Aorta (tissue), 5 donors: ENCODE results near the gene C11orf98. TPM values are rescaled to one million over a fixed set of nuclear protein-coding genes. Genes with fewer than 3 reads are reported as not detected.
A peak's percentile ranks its signal among the peaks of the same experiment; 100 is the strongest.
"Not testable (repeated sequence)": the region's sequence is repeated elsewhere in the genome, so short reads cannot be mapped to it uniquely, and the experiment has no call there.

Source experiments
- ATAC-seq: fragments of 200-7000 bp; cut with Tn5 transposase; one replicate; pipeline ENCODE4 v1.9.1; 2022; ENCODE audit warnings: moderate library complexity; ENCODE audit not compliant: low FRiP score
- DNase-seq, 2 donors: peaks; one replicate each; pipeline ENCODE4 v3.0.0-alpha.2; 2020
- H3K27ac ChIP-seq, 2 donors: one replicate each; pipeline ENCODE4 v1.5.1; 2013; ENCODE audit warnings: low read length in 2 of 2, mild to moderate bottlenecking in 2 of 2, moderate library complexity in 2 of 2, control low read depth in 1 of 2, inconsistent platforms in 1 of 2, low read depth in 1 of 2
- H3K27me3 ChIP-seq, 2 donors: one replicate each; pipeline ENCODE4 v1.6.1; 2013; ENCODE audit warnings: control low read depth in 1 of 2, low read length in 1 of 2, mild to moderate bottlenecking in 1 of 2, moderate library complexity in 1 of 2; ENCODE audit not compliant: insufficient read depth in 2 of 2, control insufficient read depth in 1 of 2
- H3K36me3 ChIP-seq, 2 donors: one replicate each; pipeline ENCODE4 v1.6.1; 2013; ENCODE audit warnings: control low read depth in 1 of 2, low read length in 1 of 2, mild to moderate bottlenecking in 1 of 2; ENCODE audit not compliant: insufficient read depth in 2 of 2, control insufficient read depth in 1 of 2
- H3K4me1 ChIP-seq, 2 donors: one replicate each; pipeline ENCODE4 v1.6.1; 2013; ENCODE audit warnings: low read length in 2 of 2, control low read depth in 1 of 2, mild to moderate bottlenecking in 1 of 2, moderate library complexity in 1 of 2; ENCODE audit not compliant: insufficient read depth in 2 of 2, control insufficient read depth in 1 of 2
- H3K4me3 ChIP-seq, 2 donors: one replicate each; pipeline ENCODE4 v1.5.1; 2013; ENCODE audit warnings: low read length in 2 of 2, control low read depth in 1 of 2, mild to moderate bottlenecking in 1 of 2
- H3K9me3 ChIP-seq: one replicate; pipeline ENCODE4 v1.6.1; 2013; ENCODE audit warnings: mild to moderate bottlenecking, low read length; ENCODE audit not compliant: control insufficient read depth
- WGBS, 2 donors: extraction: QIAGEN DNeasy Blood & Tissue Kit; methylation state at CpG; one replicate each; pipeline ENCODE4 v1.1.7; 2013; 5-methylcytosine and 5-hydroxymethylcytosine counted together
- intact Hi-C, 2 donors: fragments of 100-400 bp; cut with DNase I; formaldehyde crosslinking; loops; one replicate each; pipeline versions ENCODE4 v1.14.2 to v1.15.0; 2022
- polyA plus RNA-seq, 2 donors: library from polyadenylated mRNA; stranded (reverse); fragments of 200-250 nt; gene quantifications; one replicate each; pipeline ENCODE4 v1.2.3, GENCODE V29; 2013
- total RNA-seq, 2 donors: library from RNA; stranded (reverse); fragmentation: NEBNext Ultra II Directional; extraction: Animal tissue kit (Norgen Biotek cat#: 25700); gene quantifications; one replicate each; pipeline ENCODE4 v1.2.1, GENCODE V29; 2021
- donor health status: healthy with polysubstance abuse.
- donor health status: Bipolar disorder and iron deficiency.
- donor health status: DM: no; HTN: no; CAD: no.
- donor health status: DM: no; HTN: no; CAD: no.
- donor health status: DM: yes; HTN: yes; CAD: no.

The C11orf98 gene
- total and polyA plus RNA-seq, 4 donors = 23.1 to 121 (median 53.5) TPM

GRCh38 chr11:62677714-62678113, 12.7 kb upstream of the C11orf98 start:
- DNase-seq (no peak), ATAC-seq (no peak)
- no peaks in the 10 kb centered on the region for H3K27me3 ChIP-seq
- intact Hi-C loops = no loop called here
- H3K4me1 ChIP-seq = no peaks in the 10 kb centered on the region
- H3K4me3 ChIP-seq = no peak overlapping the region
- peaks cover 0 to 3% of the 10 kb centered on the region in 2 donors for H3K36me3 ChIP-seq
- no peaks in the 10 kb centered on the region for H3K9me3 ChIP-seq
- no peak overlapping the region for H3K27ac ChIP-seq
- 82 to 85% methylated on average over 15 of the region's 15 CpGs for whole genome bisulfite sequencing, 2 donors

GRCh38 chr11:62677156-62677555, 12.1 kb upstream of the C11orf98 start:
- Histone ChIP-seq H3K4me3 (no peak overlapping the region), H3K4me1 (no peaks in the 10 kb centered on the region), H3K9me3 (no peaks in the 10 kb centered on the region), H3K27me3 (no peaks in the 10 kb centered on the region), H3K36me3 (peaks cover 0 to 3% of the 10 kb centered on the region in 2 donors), H3K27ac (no peak overlapping the region)
- DNase-seq (no peak), ATAC-seq (no peak)
- 76 to 81% methylated on average over 6 of the region's 6 CpGs for WGBS, 2 donors
- intact Hi-C loops = no loop called here

- intact Hi-C loops = no loop called here
- Histone ChIP-seq H3K9me3 (no peaks in the 10 kb centered on the region), H3K27ac (no peak overlapping the region), H3K4me1 (no peaks in the 10 kb centered on the region), H3K27me3 (no peaks in the 10 kb centered on the region), H3K4me3 (no peak overlapping the region), H3K36me3 (peaks cover 0 to 3% of the 10 kb centered on the region in 2 donors)
- no peak for ATAC-seq
- no peak for DNase-seq
- WGBS, 2 donors = 51 to 54% methylated on average over 6 of the region's 6 CpGs
Observed at GRCh38 chr11:62676698-62677097, 11.7 kb upstream of the C11orf98 start.

GRCh38 chr11:62675415-62675814, 10.4 kb upstream of the C11orf98 start:
- H3K4me1 ChIP-seq, H3K36me3 ChIP-seq, DNase-seq, intact Hi-C loops, ATAC-seq, H3K27me3 ChIP-seq, H3K27ac ChIP-seq, H3K9me3 ChIP-seq, H3K4me3 ChIP-seq: not testable (repeated sequence)
- WGBS, 2 donors = 91% methylated on average over 10 of the region's 10 CpGs

GRCh38 chr11:62673196-62673525, 8.2 kb upstream of the C11orf98 start:
- ATAC-seq = no peak
- Histone ChIP-seq H3K9me3 (no peaks in the 10 kb centered on the region), H3K4me1 (no peaks in the 10 kb centered on the region), H3K27me3 (no peaks in the 10 kb centered on the region), H3K27ac (no peak overlapping the region), H3K4me3 (no peak overlapping the region), H3K36me3 (peaks cover 0 to 3% of the 10 kb centered on the region in 2 donors)
- no peak for DNase-seq
- intact Hi-C loops = loop anchor here in 1 of 2 donors (5.0 kb wide), 1 partner anchor 34 kb away; the partner anchor contains the start of genes BSCL2 and GNG3
- 76 to 81% methylated on average over 2 of the region's 2 CpGs for WGBS, 2 donors

GRCh38 chr11:62671608-62672389, 6.8 kb upstream of the C11orf98 start, which contains the start of the genes LBHD1 and UQCC3:
LBHD1 (minus strand) TSS chr11:62672267; CDS start chr11:62670031, 2,236 bp downstream.
UQCC3 (plus strand) TSS chr11:62671673; CDS start chr11:62671746, 73 bp downstream.
- Histone ChIP-seq H3K27me3 (no peaks in the 10 kb centered on the region), H3K36me3 (peaks cover 0 to 3% of the 10 kb centered on the region in 2 donors), H3K9me3 (no peaks in the 10 kb centered on the region), H3K27ac (peak within 1 kb of the TSS; percentile 1 to 63), H3K4me1 (peaks cover 0 to under 1% of the 10 kb centered on the region in 2 donors), H3K4me3 (peak within 1 kb of the TSS; percentile 61 to 84)
- 0 to 1% methylated on average over 59 of the region's 59 CpGs for WGBS, 2 donors
- ATAC-seq (peak; percentile 92), DNase-seq (peak; percentile 82 to 89)
- intact Hi-C loops = loop anchor here in 1 of 2 donors (5.0 kb wide), 1 partner anchor 36 kb away; the partner anchor contains the start of genes BSCL2 and GNG3

GRCh38 chr11:62671236-62671607, 6.2 kb upstream of the C11orf98 start:
- intact Hi-C loops = loop anchor here in 1 of 2 donors (5.0 kb wide), 1 partner anchor 36 kb away; the partner anchor contains the start of genes BSCL2 and GNG3
- peak overlapping the region in 1 of 2 donors; percentile 28 for H3K27ac ChIP-seq
- no peaks in the 10 kb centered on the region for H3K27me3 ChIP-seq
- H3K4me3 ChIP-seq = peak overlapping the region; percentile 61 to 84
- H3K4me1 ChIP-seq = peaks cover 2 to 6% of the 10 kb centered on the region in 2 donors
- no peaks in the 10 kb centered on the region for H3K9me3 ChIP-seq
- 0% methylated on average over 17 of the region's 17 CpGs for WGBS, 2 donors
- DNase-seq (no peak), ATAC-seq (peak; percentile 45)
- H3K36me3 ChIP-seq = no peaks in the 10 kb centered on the region

GRCh38 chr11:62669420-62670161, 4.6 kb upstream of the C11orf98 start:
- ATAC-seq = no peak
- H3K36me3 ChIP-seq = no peaks in the 10 kb centered on the region
- intact Hi-C loops = loop anchor here in 1 of 2 donors (5.0 kb wide), 2 partner anchors 38 to 67 kb away; partner anchors contain the start of genes BSCL2, GNG3 and MTA2
- 78 to 80% methylated on average over 4 of the region's 4 CpGs for WGBS, 2 donors
- H3K4me1 ChIP-seq = peaks cover 2 to 8% of the 10 kb centered on the region in 2 donors
- DNase-seq = no peak
- no peak overlapping the region for H3K4me3 ChIP-seq
- H3K9me3 ChIP-seq = no peaks in the 10 kb centered on the region
- no peaks in the 10 kb centered on the region for H3K27me3 ChIP-seq
- no peak overlapping the region for H3K27ac ChIP-seq
